ENCODE measurements around the gene TMEM203. TPM values are rescaled to one million over a fixed set of nuclear protein-coding genes. Genes with fewer than 3 reads are reported as not detected.
A peak's percentile ranks its signal among the peaks of the same experiment; 100 is the strongest.

The TMEM203 gene
- total and polyA plus RNA-seq, 2 of the 13 experiments (the other 11 are each of a cell fraction or from before 2014, with no cell fraction given): 23.4 to 36.7 TPM

- TF ChIP-seq CENPT (CRISPR knock-in tag; IDR thresholded peaks at IDR 0.05; ENCODE audit: low read depth): no peak; the same call in none of the 2 replicates
- no peak for TF ChIP-seq BRCA1 (CRISPR knock-in tag; IDR thresholded peaks at IDR 0.05)
- no peak for TF ChIP-seq HBP1 (CRISPR knock-in tag; IDR thresholded peaks at IDR 0.05; ENCODE audit: low read depth)
- 0 out of 2 replicates have a peak, but pooled peaks have one; percentile 24 for TF ChIP-seq ZSCAN5A (CRISPR knock-in tag; IDR thresholded peaks at IDR 0.05; ENCODE audit: borderline replicate concordance)
- no peak for TF ChIP-seq ZNF75D (CRISPR knock-in tag; IDR thresholded peaks at IDR 0.05; ENCODE audit: borderline replicate concordance)
- TF ChIP-seq IKZF5 (CRISPR knock-in tag; IDR thresholded peaks at IDR 0.05): peak; percentile 15
- no peak for TF ChIP-seq ZNF530 (CRISPR knock-in tag; IDR thresholded peaks at IDR 0.05; ENCODE audit: low read depth)
- TF ChIP-seq SRSF1 (optimal IDR thresholded peaks at IDR 0.05; ENCODE audit: low read depth, low read length): peak; percentile 69
- TF ChIP-seq RBM39 (IDR thresholded peaks at IDR 0.05; ENCODE audit: low read depth, low read length, poor library complexity, severe bottlenecking): no peak
- peak; percentile 78; the same call in 1 of the 2 replicates for TF ChIP-seq KAT7 (CRISPR knock-in tag; IDR thresholded peaks at IDR 0.05; ENCODE audit: borderline replicate concordance)
- TF ChIP-seq PAF1 (CRISPR knock-in tag; IDR thresholded peaks at IDR 0.05): no peak
- no peak for TF ChIP-seq ZNF549 (CRISPR knock-in tag; IDR thresholded peaks at IDR 0.05)
- TF ChIP-seq ZIK1 (CRISPR knock-in tag; IDR thresholded peaks at IDR 0.05; ENCODE audit: borderline replicate concordance, low read depth): no peak; the same call in 1 of the 2 replicates
- 0 out of 2 replicates have a peak, but pooled peaks have one; percentile 46 for TF ChIP-seq ZNF124 (CRISPR knock-in tag; IDR thresholded peaks at IDR 0.05)
- TF ChIP-seq ELF1 (CRISPR knock-in tag; IDR thresholded peaks at IDR 0.05): no peak
- no peak for TF ChIP-seq CSRNP2 (CRISPR knock-in tag; conservative IDR thresholded peaks at IDR 0.05; ENCODE audit: low read depth)
- no peak for TF ChIP-seq MATR3 (CRISPR knock-in tag; IDR thresholded peaks at IDR 0.05)
- TF ChIP-seq ZNF343 (CRISPR knock-in tag; IDR thresholded peaks at IDR 0.05): peak; percentile 86
- no peak for TF ChIP-seq ELK4 (CRISPR knock-in tag; IDR thresholded peaks at IDR 0.05; ENCODE audit: borderline replicate concordance)
- peak; percentile 93 for TF ChIP-seq ZFY (CRISPR knock-in tag; IDR thresholded peaks at IDR 0.05)
- TF ChIP-seq IKZF4 (CRISPR knock-in tag; IDR thresholded peaks at IDR 0.05; ENCODE audit: borderline replicate concordance, low read depth, not compliant biosample characterization): peak; percentile 78
- no peak for TF ChIP-seq PLRG1 (conservative IDR thresholded peaks at IDR 0.05)
- TF ChIP-seq NR3C1 (CRISPR knock-in tag; IDR thresholded peaks at IDR 0.05): no peak
- TF ChIP-seq NONO (IDR thresholded peaks at IDR 0.05): no peak
- peak; percentile 56; the same call in 1 of the 2 replicates for TF ChIP-seq NONO (CRISPR knock-in tag; conservative IDR thresholded peaks at IDR 0.05)
Observed at GRCh38 chr9:137240318-137240840, 34.9 kb upstream of the TMEM203 start (continued).
